Gastroesophageal sphincter (tissue), 4 donors: Measurements from ENCODE around the gene GPANK1. TPM values are rescaled to one million over a fixed set of nuclear protein-coding genes. Genes with fewer than 3 reads are reported as not detected.

Experiments used
- ATAC-seq: fragments of 150-250 bp; one replicate; pipeline ENCODE4 v1.9.1; 2016; ENCODE audit warnings: mild to moderate bottlenecking, moderate library complexity
- H3K27ac ChIP-seq, 4 donors: fragments of 200-600 bp; sonication (generic) in 3 of 4; 1 replicate in 3 of 4; 2 replicates in 1 of 4; pipeline ENCODE4 v1.5.1; 2016 to 2019
- H3K27me3 ChIP-seq: fragments of 200-600 bp; sonication (generic); one replicate; pipeline ENCODE4 v1.5.1; 2019
- H3K36me3 ChIP-seq, 2 donors: fragments of 200-600 bp; sonication (generic); one replicate each; pipeline ENCODE4 v1.5.1; 2019; ENCODE audit warnings: control low read depth in 1 of 2
- H3K4me1 ChIP-seq, 3 donors: fragments of 200-600 bp; sonication (generic); 1 replicate in 2 of 3; 2 replicates in 1 of 3; pipeline ENCODE4 v1.5.1; 2016 to 2019; ENCODE audit warnings: control low read depth in 2 of 3
- H3K4me3 ChIP-seq, 2 donors: fragments of 200-600 bp; sonication (generic); one replicate each; pipeline ENCODE4 v1.5.1; 2019; ENCODE audit warnings: mild to moderate bottlenecking in 1 of 2, moderate library complexity in 1 of 2
- H3K9me3 ChIP-seq, 3 donors: fragments of 200-600 bp; sonication (generic); one replicate each; pipeline ENCODE4 v1.5.1; 2017 to 2019; ENCODE audit warnings: control low read depth in 2 of 3
- CTCF ChIP-seq, 4 experiments: fragments of 200-600 bp in 2 of 4; fragments of 450-650 bp in 2 of 4; sonication (generic) in 1 of 4; IDR thresholded peaks; one replicate each; pipeline ENCODE4 v1.5.1; 2017 to 2019; ENCODE audit warnings: antibody characterized with exemption in 4 of 4, mild to moderate bottlenecking in 2 of 4, moderate library complexity in 2 of 4
- EP300 ChIP-seq: sonication (generic); formaldehyde crosslinking; IDR thresholded peaks from one replicate; pipeline ENCODE4 v1.6.1; 2017; ENCODE audit warnings: antibody characterized with exemption, mild to moderate bottlenecking
- POLR2A ChIP-seq, 2 donors: fragments of 450-650 bp; IDR thresholded peaks; one replicate each; pipeline ENCODE4 v1.6.1; 2017; ENCODE audit warnings: antibody characterized with exemption in 2 of 2, mild to moderate bottlenecking in 2 of 2, moderate library complexity in 1 of 2
- POLR2AphosphoS5 ChIP-seq: sonication (generic); formaldehyde crosslinking; IDR thresholded peaks from one replicate; pipeline ENCODE4 v1.6.1; 2017; ENCODE audit warnings: antibody characterized with exemption
- WGBS, 2 donors: methylation state at CpG; one replicate each; pipeline ENCODE4 v1.1.5; 2018; ENCODE audit warnings: low coverage in 1 of 2; 5-methylcytosine and 5-hydroxymethylcytosine counted together
- total RNA-seq, 4 donors: library from RNA; depleted of rRNA; stranded (reverse); fragments of >200 nt; gene quantifications; one replicate each; pipeline ENCODE4 v1.1.0, GENCODE V29; 2016

The GPANK1 gene
- total RNA-seq, 4 donors from 2014 or later: 17.1 to 22.3 (median 17.9) TPM

- TF ChIP-seq POLR2A (IDR thresholded peaks at IDR 0.05): no peak
- TF ChIP-seq POLR2AphosphoS5: no peak
- TF ChIP-seq EP300: no peak
- TF ChIP-seq CTCF (IDR thresholded peaks at IDR 0.05): no peak
- Histone ChIP-seq H3K36me3 (peaks cover 0 to 100% of the 10 kb centered on the region in 2 donors), H3K27me3 (no peaks in the 10 kb centered on the region), H3K27ac (no peak overlapping the region), H3K9me3 (no peaks in the 10 kb centered on the region), H3K4me3 (no peak overlapping the region), H3K4me1 (no peaks in the 10 kb centered on the region)
- ATAC-seq: no peak
- WGBS, 2 donors: no CpG with 5 or more reads among the region's 16 CpGs
Observed at GRCh38 chr6:31631209-31631608, 33.6 kb downstream of the GPANK1 start.

DNA sequence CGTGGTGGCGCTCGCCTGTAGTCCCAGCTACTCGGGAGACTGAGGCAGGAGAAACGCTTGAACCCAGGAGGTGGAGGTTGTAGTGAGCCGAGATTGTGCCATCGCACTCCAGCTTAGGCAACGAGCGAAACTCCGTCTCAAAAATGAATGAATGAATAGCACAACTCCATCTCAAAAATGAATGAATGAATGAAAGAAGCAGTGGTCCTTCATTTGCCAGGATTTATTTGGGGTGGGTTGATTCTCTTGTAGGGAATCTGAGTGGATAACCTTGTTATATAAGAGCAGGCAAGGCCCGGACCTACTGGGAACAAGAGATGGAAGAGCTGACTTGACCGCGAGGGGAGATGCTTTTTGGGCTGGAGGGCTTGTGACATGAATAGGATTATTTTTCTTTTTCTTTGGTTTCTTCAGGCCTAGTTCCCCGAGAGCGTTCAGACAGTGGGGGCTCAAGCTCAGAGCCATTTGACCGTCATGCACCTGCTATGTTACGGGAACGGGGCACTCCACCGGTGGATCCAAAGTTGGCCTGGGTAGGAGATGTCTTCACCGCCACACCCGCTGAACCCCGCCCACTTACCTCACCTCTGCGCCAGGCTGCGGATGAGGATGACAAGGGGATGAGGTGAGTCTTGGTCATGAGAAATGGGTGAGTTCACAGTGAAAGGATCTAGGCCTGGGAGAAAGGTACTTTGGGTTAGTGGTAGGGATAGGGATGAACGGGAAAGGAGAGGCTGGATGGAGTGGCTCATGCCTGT is 34.4 kb downstream of the GPANK1 start:
- Histone ChIP-seq H3K9me3 (no peaks in the 10 kb centered on the region), H3K36me3 (peaks cover 0 to 100% of the 10 kb centered on the region in 2 donors), H3K4me1 (no peaks in the 10 kb centered on the region), H3K27me3 (no peaks in the 10 kb centered on the region), H3K27ac (no peak overlapping the region), H3K4me3 (no peak overlapping the region)
- TF ChIP-seq POLR2A (IDR thresholded peaks at IDR 0.05) (no peak), POLR2AphosphoS5 (no peak), CTCF (IDR thresholded peaks at IDR 0.05) (no peak), EP300 (no peak)
- no peak for ATAC-seq
- 77 to 83% methylated on average over 8 to 23 of the region's 25 CpGs for WGBS, 2 donors

- no peaks in the 10 kb centered on the region for H3K9me3 ChIP-seq
- no peak overlapping the region for H3K4me3 ChIP-seq
- H3K27ac ChIP-seq: no peak overlapping the region
- H3K27me3 ChIP-seq: no peaks in the 10 kb centered on the region
- WGBS, 2 donors: 74 to 84% methylated on average over 4 to 7 of the region's 7 CpGs
- no peak for ATAC-seq
- no peaks in the 10 kb centered on the region for H3K4me1 ChIP-seq
- peaks cover 0 to 100% of the 10 kb centered on the region in 2 donors for H3K36me3 ChIP-seq
- TF ChIP-seq EP300 (no peak), POLR2A (IDR thresholded peaks at IDR 0.05) (no peak), POLR2AphosphoS5 (no peak), CTCF (IDR thresholded peaks at IDR 0.05) (no peak)
Observed at GRCh38 chr6:31629014-31629413, 35.8 kb downstream of the GPANK1 start.

DNA sequence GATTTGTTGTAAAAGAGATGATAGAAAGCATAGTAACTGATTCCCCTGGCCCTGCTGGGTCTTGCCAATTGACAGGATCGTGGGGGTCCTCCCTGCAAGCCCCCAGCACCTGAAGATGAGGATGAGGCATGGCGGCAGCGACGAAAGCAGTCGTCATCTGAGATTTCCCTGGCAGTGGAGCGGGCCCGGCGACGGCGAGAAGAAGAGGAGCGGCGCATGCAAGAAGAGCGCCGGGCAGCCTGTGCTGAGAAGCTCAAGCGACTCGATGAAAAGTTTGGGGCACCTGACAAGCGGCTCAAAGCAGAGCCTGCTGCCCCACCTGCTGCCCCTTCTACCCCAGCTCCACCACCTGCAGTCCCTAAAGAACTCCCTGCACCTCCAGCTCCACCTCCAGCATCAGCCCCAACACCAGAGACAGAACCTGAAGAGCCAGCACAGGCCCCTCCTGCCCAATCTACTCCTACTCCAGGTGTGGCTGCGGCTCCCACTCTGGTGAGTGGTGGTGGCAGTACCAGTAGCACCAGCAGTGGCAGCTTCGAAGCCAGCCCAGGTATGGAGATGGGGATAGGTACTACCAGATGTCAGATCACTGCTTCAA is 37.0 kb downstream of the GPANK1 start:
- WGBS, 2 donors: 94 to 95% methylated on average over 7 to 10 of the region's 19 CpGs

More for the DNA sequence above, 37.0 kb downstream of the GPANK1 start:
- Histone ChIP-seq H3K4me3 (no peak overlapping the region), H3K9me3 (no peaks in the 10 kb centered on the region), H3K27me3 (no peaks in the 10 kb centered on the region), H3K36me3 (peaks cover 0 to 100% of the 10 kb centered on the region in 2 donors), H3K4me1 (peaks cover 0 to 6% (median 0%) of the 10 kb centered on the region in 3 donors), H3K27ac (no peak overlapping the region)
- no peak for ATAC-seq
- TF ChIP-seq EP300 (no peak), CTCF (IDR thresholded peaks at IDR 0.05) (no peak), POLR2AphosphoS5 (no peak), POLR2A (IDR thresholded peaks at IDR 0.05) (no peak)
